Stimulated activated CD8-positive, alpha-beta memory T cell treated with anti-CD3 and anti-CD28 coated beads, Interleukin-7, amount 100 ng/mL, for 4 hours (primary cell): ENCODE results near the gene STK4.

Experiments
- DNase-seq, 2 donors: peaks; one replicate each; pipeline ENCODE4 v3.0.0-alpha.2; 2020; ENCODE audit warnings: low read depth in 2 of 2

Gene STK4

GRCh38 chr20:45028424-45029136, 62.3 kb downstream of the STK4 start:
- no peak for DNase-seq

- no peak for DNase-seq
Observed at GRCh38 chr20:45029884-45030283, 63.6 kb downstream of the STK4 start.

DNA sequence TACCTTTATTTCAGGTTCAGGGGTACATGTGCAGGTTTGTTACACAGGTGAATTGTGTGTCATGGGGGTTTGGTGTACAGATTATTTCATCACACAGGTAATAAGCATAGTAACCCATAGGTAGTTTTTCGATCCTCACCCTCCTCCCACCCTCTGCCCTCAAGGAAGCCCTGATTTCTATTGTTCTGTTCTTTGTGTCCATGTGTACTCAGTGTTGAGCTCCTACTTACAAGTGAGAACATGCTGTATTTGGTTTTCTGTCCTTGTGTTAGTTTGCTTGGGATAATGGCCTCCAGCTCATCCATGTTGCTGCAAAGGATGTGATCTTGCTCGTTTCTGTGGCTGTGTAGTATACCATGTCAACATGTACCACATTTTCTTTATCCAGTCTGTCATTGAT, 66.0 kb downstream of the STK4 start:
- no peak for DNase-seq

DNA sequence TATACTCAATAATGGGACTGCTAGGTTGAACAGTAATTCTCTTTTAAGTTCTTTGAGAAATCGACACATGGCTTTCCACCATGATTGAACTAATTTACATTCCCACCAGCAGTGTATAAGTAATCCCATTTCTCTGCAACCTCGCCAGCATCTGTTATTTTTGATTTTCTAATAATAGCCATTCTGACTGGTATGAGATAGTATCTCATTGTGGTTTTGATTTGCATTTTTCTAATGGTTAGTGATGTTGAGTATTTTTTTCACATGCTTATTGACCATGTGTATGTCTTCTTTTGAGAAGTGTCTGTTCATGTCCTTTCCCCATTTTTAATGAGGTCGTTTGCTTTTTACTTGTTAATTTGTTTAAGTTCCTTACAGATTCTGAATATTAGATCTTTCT, 66.5 kb downstream of the STK4 start:
- no peak for DNase-seq

- DNase-seq, result no peak
Observed at GRCh38 chr20:45034436-45034835, 68.1 kb downstream of the STK4 start.

- peak; percentile 33 to 44 for DNase-seq
Observed at GRCh38 chr20:45036044-45036755, 69.9 kb downstream of the STK4 start.

- no peak for DNase-seq
Observed at GRCh38 chr20:45037050-45037449, 70.7 kb downstream of the STK4 start.

- DNase-seq, result no peak
Observed at GRCh38 chr20:45037635-45038034, 71.3 kb downstream of the STK4 start.

DNA sequence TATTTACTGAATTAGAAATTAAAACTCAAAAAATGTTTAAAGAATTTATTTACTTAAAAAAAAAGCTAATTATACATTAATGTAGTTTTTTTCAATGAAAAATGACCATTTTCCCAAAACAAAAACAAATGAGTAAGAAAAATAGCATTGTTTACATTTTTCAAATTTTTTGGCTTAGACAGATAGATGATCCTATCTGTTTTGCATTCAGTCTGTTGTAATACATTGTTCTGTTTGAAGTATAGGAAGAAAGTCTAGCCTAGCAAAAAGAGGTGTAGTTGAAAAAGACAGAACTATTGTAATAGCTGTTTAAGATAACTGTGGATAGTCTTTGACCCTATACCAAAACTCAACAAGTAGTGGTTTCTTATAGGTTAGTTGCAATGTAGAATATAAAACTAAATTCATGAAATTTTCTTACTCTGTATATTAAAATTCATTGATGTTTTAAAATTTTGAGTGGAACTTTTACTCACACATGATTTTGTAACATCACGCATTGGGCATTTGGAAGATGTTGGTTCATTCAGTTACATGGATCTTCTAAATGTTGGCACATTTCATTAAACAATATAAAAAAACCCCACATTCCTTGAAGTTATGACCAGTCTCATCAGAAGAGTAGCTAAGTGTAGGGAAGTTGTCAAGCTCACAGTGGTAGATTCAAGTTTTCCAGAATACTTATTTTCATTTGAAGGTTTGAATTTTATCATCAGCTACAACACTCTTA, 72.6 kb downstream of the STK4 start:
- no peak for DNase-seq

- DNase-seq, result no peak
Observed at GRCh38 chr20:45039475-45039820, 73.1 kb downstream of the STK4 start.

DNA sequence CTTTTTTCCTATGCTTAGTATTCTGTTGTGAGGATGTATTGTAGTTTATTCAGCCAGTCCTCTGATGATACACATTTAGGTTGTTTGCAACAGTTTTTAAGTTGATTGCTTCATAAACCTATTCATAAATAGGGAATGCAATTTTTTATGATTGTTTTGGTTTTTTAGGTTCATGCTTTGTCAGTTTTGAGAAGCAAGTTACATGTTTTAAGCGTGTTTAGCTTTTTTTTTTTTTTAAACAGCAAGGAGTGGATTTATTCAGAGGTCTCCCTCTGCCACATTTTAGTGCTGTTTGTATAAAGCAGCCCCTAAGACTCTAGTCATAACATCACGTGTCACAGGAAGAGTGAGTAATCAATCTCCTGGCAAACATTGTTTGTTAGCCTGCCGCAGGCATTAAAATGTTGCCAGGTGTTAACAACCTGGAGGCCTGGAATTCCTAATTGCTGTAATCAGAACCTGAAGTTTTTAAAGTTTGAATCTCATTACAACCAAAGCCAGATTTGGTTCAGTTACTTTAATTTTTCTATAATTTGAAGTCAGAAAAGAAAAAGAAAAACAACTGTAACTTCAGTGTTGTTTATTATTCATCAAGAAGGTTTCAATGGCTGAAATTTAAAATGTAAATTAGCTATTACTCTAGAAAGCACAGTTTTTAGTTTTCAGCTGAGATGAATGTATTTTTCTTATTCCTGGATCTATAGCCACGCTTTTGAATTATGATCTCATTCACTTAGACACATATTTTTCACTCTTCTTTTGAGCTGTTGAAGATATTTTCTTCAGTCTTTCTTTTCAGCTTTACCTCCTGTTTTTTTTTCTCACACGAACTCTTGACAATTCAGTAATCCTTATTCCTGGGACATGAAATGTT, 75.4 kb downstream of the STK4 start:
- no peak for DNase-seq

GRCh38 chr20:45042978-45043377, 76.7 kb downstream of the STK4 start:
- no peak for DNase-seq

DNA sequence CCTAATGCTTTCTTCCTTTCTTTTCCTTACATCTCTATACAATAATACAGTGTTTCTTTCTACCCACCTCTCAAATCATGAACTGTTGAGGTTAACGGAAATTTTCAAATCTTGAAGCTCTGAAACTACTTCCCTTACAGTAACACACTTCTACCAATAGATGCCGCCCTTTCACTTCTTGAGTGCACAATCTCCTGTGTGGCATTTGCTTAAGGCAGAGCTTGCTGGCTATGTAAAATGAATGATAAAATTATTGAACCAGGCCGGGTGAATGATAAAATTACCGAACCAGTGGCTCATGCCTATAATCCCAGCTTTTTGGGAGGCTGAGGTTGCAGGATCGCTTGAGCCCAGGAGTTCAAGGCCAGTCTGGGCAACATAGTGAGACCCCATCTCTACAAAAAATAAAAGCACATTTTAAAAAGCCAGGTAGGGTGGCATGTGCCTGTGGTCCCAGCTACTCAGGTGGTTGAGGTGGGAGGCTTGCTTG, 77.8 kb downstream of the STK4 start:
- DNase-seq, result peak in 1 of 2 donors; percentile 29

GRCh38 chr20:45044601-45045000, 78.3 kb downstream of the STK4 start:
- DNase-seq, result no peak

DNA sequence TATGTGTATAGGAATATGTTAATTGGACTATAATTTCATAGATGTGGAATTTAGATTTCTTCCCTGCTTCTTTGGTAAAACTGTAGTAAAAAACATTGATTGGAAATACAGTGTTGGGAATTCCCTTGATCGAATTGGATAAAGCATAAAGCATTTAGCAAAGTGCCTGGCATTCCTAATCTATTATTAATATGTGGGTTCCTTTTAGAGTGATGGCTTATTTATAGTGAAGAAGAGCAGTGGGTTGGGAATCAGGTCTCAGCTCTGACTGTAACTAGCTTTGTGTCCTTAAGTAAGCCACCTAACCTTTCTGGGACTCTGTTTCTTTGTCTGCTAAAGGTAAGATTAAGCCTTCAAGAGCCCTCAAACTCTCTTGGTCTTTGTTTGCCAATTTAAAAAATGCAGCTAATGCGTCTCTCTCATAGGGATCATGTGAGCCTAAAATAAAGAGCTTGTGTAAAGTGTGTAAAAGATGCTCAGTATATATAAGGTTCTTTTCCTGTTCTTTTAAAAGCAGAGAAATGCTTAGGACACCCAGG, 81.3 kb downstream of the STK4 start:
- DNase-seq, result no peak

- DNase-seq, result no peak
Observed at GRCh38 chr20:45049438-45049837, 83.1 kb downstream of the STK4 start.

- no peak for DNase-seq
Observed at GRCh38 chr20:45049904-45050471, 83.7 kb downstream of the STK4 start.

GRCh38 chr20:45051204-45052060, 85.1 kb downstream of the STK4 start:
- DNase-seq, result no peak

- DNase-seq, result no peak
Observed at GRCh38 chr20:45052698-45053429, 86.6 kb downstream of the STK4 start.
